GM19328 (cell line): ENCODE results near the gene CPNE4.
"Not testable (repeated sequence)": the region's sequence is repeated elsewhere in the genome, so short reads cannot be mapped to it uniquely, and the experiment has no call there.

Experiments
- ATAC-seq: cut with Tn5 transposase; IDR thresholded peaks from one replicate; pipeline ENCODE4 v1.9.1; 2021; ENCODE audit warnings: mild to moderate bottlenecking, moderate library complexity; ENCODE audit not compliant: unreplicated experiment

Gene CPNE4

DNA sequence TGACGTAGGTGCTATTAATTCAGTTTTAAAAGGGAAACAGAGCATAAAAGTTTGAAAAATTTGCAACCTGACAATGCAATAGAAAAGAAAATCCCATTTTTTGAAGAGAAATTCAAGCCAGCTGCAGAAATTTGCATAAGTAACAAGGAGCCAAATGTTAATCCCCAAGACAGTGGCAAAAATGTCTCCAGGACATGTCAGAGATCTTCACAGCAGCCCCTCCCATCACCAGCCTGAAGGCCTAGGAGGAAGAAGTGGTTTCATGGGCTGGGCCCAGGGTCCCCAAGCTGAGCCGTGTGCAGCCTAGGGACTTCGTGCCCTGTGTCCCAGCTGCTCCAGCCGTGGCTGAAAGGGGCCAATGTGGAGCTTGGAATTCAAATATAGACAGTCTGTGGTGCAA, 148.9 kb downstream of the CPNE4 start:
- not testable (repeated sequence) for ATAC-seq

DNA sequence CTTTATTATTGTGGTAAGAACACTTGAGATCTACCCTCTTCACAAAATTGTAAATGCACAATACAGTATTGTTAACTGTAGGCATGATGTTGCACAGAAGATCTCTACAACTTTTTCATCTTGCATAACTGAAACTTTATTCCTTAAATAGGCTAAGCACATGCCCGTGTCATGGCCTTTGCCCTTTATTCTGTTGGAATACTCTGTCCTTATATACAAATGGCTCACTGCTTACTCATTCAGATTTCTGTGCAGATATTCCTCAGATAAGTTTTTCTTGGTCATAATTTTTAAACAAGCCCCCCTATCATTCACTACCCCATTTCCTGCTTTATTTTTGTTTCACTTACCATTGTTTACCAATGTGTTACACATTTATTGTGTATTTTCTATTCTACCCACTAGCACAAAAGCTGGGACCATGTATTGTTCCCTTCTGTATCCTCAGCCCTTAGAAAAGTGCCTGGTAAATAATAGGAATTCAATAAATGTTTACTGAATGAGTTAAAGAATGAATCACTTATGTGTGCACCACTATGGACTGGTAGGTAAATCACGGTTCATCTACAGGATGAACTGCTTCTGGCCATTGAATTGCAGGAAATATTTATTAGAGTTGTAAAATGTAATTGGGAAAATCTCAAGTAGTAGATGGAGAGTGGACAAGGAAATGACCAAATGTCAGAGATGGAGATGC, 151.0 kb downstream of the CPNE4 start:
- ATAC-seq = no peak

GRCh38 chr3:131883086-131883485, 151.7 kb downstream of the CPNE4 start:
- no peak for ATAC-seq

DNA sequence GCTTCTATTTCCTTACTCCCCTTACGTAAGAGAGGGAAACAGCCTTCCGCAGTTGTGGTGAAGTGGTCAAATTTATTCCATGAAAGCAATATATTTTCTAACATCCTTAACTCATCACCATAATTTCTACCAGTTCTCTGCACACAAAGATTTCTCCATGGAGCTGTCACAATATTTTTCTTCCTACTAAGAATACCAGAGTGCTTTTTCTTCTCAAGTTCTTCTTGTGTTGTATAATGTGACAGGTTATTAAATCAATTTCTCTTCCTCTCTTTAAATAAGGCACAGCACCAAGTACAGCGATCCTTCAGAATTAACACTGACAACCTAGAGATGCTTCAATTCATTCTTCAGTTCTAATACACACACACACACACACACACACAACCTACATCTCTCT, 153.0 kb downstream of the CPNE4 start:
- ATAC-seq = no peak

DNA sequence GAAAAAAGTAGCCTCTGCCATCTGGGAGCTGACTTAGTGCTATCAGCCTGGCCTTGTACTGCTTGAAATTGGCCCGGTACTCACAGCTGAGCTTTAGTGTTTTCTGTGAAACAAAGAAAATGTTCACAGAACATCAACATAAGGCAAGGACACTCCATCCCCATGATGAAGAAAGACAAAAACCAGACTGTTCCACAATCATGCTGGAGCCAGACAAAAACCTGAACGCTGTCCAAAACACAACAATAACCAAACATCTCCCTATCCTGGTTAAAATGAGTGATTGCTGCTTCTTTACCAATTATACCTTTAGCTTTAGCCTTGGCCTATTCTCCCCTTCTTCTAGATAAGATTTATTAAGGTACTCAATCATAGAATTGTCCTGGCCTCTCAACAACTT, 153.9 kb downstream of the CPNE4 start:
- ATAC-seq = no peak

DNA sequence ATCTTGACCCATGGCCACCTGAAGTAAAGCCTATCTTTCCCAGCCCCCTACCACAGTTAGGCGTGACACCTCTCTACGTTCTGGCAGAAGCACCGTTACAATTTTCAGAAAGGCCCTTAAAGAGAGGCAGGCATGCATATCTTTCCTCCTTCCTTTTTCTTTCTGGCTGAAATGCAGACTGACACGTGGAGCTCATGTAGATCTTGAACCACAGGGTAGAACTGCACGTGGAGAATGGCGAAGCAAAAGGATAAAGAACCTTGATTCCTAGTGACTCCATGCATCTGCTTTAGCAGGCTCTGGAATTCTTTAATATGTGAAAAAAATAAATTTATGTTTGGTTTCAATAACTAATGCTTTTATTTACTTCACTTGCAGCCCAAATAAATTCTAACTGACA, 166.6 kb downstream of the CPNE4 start:
- no peak for ATAC-seq

GRCh38 chr3:131856171-131856570, 178.6 kb downstream of the CPNE4 start:
- no peak for ATAC-seq

DNA sequence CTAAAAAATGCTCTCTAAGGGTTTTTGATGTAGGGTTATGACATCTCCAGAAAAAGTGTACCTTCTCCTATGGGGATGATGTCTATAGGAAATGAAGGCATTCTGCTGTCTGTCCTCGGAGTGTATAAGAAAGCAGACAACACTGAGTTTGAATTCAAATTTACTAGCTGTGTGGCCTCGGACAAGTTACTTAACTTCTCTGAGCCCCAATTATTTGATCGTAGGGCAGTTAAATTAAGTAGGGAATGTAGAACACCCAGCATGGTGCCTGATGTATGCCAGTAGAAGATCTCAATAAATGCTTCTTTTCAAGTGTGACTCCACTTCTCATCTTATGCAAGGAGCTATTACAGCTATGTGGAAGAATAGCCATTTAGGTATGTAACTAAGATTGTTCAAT, 184.6 kb downstream of the CPNE4 start:
- ATAC-seq = no peak

- no peak for ATAC-seq
These were observed 185.2 kb downstream of the CPNE4 start for GRCh38 chr3:131849616-131850015.

DNA sequence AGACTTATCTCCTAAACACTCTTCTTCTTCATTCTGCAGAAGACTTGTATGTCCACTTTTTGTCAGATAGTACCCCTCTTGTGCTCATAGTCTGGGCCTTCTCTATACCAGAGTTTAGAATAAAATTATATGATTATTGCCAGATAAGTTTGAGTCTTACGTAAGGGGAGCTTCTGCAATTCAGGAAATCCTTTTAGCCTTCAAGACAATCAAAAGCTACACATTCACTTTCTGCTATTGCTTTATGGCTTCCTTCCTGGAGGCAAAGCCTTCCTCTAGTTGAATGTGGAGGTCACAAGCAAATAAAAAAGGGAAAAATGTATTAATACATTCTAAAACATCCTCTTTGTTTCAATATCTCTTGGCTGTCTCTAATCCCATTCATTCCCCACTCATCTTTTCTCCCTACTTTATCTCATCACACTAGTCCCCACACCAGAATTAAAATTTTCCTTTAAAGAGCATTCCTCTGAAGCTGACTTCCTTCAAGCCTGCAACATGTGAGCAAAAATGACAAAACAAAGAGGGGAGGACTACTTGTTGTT, 186.8 kb downstream of the CPNE4 start:
- no peak for ATAC-seq

DNA sequence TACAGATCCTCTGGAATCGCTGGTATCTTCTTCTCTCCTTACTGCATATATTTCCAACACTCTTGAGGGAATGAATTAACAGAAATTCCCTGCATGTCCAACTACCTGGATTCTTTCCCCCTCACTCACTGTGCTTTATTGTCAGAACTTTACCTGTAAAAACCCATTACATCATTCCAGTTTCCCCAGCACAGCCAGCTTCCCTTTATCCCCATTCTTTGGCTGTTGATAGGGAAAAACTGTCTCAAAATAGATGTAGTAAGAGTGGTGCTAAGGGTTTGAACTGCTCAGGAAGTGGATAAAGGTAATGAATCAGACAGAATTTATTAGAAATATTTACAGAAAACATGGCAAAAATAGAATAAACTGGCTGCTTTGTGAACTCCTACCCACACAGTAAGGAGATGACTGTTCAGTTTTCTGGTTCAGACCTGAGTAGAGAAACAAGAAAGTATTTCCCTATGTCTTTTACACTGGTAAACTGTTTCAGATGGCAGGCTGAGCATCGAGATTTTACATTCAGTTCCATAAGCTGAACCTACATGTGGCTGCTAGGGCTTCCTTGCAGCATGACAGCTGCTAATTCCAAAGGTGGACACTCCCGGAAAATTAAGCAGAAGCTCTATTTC, 188.4 kb downstream of the CPNE4 start:
- ATAC-seq = no peak

DNA sequence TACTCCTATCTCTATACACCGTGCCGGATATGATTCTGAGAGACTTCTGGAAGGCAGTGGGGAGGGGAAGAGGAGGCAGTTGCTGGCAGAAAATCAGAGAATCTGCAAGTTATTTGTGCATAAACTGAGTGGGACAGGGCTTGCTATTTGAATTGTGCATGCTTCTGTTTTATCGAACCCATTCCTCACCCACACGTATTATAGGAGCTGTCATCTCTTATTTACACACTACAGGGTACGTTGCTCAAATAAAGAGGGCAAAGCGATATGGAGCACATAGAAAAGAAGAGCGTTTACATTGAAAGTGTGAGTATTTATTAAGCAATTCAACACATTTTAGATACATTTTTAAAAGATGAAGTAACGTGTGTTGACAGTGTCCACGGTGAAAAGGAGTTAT, 191.6 kb downstream of the CPNE4 start:
- no peak for ATAC-seq

DNA sequence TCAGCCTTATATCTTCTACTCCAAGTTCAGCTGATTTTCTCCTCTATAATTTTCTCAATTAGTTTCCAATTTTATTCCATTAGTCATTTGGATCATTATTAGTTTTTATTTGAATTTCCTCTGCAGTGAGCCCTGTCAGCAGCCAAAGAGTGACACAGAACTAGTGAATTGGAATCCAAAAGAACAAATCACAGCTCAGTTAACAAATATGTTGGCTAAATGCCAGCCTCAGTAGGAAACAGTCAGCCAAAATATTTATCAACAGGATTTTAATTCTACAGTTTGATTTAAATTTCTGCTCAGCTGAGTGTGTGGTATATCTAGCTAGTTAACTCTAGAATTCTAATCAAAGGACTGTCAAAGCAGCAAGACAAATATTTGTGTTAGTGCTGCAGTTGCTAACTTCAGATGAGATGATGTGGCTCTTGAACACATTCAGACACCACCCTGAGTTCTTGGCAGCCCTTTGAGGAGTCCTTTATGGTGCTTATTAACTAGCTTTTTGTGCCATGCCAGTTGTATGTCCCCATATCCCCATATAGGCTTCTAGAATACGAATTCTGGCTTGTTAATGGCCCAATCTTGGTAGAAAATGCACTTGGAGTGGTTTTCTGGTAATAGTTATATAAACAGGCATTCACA, 194.5 kb downstream of the CPNE4 start:
- ATAC-seq = no peak

DNA sequence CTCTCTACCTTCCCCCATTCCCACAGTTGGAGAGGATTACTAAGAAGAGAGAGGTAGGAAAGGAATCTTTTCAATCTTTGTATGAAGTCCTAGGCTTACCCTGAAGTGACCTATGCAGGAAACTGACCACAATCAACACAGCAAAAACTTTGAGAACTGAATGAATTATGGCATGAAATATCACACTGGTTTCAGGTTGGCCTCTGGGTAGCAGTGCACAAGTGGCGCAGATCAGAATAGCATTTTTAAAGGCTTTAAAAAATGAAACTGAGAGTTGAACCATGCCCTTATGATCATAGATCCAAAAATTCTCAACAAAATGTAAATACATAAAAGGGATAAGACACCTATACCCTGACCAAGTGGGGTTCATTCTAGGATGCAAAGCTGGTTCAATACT, 198.9 kb downstream of the CPNE4 start:
- no peak for ATAC-seq

DNA sequence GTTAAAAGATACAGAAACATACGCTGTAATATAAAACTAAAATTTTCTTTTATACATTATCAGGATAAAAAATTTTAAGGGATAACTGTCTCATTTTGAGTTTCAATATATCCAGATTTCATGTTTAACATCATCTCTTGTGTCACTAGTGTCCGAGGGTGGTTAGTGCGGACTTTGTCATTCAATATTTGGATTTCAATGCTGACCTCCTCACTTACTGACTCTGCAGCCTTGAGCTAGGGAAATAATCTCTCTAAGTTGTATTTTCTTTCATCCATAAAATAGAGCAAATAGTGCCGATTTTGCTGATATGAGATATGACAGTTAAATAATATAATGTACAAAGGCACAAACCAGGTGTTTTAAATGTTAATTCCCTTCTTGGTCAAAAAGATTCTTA, 203.2 kb downstream of the CPNE4 start:
- no peak for ATAC-seq

- ATAC-seq = no peak
These were observed 213.5 kb downstream of the CPNE4 start for GRCh38 chr3:131821191-131821762.

DNA sequence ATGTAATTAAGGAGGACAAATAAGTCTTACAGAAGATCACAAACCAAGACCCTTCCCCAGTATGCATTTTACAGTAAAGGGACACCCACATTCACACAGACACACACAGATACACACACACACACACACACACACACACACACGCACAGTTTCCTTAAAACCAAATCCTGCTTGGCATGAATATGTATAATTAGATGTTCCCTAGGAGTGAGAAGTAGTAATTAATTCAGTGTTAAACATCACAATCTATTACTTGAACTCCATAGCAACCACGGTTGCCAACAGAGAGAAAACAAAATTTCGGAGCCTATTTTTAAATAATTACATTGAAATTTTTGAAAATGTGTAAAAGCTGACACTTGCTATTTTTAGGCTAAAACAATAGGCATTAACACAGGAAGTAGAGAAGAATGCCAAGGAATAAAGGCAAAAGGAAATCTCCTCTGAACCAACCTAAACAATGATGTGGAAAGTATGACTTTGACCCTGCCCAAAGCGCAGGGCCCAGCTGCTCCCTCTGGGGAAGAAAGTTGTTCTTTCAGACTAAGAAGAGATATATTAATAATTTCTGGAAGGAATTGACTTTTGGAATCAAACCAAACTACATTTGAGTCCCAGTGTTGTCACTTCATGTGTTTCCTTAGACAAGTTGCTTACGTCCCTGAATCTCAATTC, 215.3 kb downstream of the CPNE4 start:
- ATAC-seq = no peak

DNA sequence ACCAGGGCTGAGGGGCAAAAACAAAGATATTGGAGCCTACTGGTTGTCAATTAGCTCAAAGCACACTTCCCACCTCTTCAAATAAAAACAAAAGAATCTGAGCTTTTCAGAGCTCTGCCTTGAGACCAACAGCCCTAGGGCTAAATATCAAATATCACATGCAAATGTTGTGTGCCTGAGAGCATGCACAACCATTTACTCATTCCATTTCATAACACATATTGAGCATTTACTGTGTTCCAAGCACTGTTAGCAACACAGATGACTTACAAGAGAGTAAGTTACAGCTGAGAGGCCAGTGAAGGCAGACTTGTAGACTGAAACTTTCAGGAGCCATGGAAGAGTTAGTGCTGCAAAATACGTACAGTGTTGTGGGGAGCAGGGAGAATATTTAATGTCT, 222.4 kb downstream of the CPNE4 start:
- no peak for ATAC-seq

GRCh38 chr3:131811481-131811880, 223.3 kb downstream of the CPNE4 start:
- ATAC-seq = no peak

- ATAC-seq = no peak
These were observed 227.0 kb downstream of the CPNE4 start for GRCh38 chr3:131807822-131808221.

GRCh38 chr3:131806736-131807135, 228.1 kb downstream of the CPNE4 start:
- ATAC-seq = no peak
